HG03457 (cell line): ENCODE measurements around the gene ZNF638.
"Not testable (repeated sequence)": the region's sequence is repeated elsewhere in the genome, so short reads cannot be mapped to it uniquely, and the experiment has no call there.

Source experiments
- ATAC-seq: cut with Tn5 transposase; IDR thresholded peaks from one replicate; pipeline ENCODE4 v1.9.1; 2021; ENCODE audit warnings: moderate number of reproducible peaks; ENCODE audit not compliant: unreplicated experiment

The ZNF638 gene

DNA sequence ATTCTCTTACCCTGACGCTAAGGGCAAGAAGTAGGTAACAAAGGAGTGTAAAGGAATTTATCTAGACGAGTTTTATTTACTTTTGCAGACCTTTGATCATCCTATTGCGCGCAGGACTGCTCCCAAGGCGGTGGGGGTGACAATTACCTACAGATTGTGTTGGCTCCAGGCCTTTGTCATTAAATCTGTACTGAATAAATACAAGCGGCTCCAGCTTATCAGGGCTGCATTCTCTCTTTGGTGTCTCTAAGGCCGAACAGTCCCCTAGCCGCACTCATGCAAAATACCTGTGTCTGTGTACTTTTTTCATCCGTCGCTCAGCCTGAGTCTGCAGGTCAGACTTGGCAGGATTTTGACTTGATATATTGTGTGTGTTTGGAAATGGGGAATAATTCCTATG, 63.9 kb downstream of the ZNF638 start:
- ATAC-seq, result no peak

DNA sequence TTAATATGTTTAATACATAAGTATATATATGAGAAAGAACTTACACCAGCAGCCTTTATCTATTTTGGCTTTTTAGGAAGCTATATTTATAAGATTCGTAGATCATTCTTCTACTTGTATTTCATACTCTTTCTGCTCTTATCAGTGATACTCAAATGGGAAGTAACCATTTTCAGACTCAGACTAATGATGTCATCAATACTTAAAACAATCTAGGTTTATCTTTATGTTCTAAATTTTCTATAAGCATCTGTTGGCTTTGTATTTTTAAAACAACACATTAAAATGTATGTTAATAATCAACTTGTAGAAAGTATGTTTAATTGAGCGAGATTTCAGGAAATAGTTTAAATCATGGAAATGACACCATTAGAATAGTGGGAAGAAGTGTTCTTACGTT, 70.8 kb downstream of the ZNF638 start:
- no peak for ATAC-seq

DNA sequence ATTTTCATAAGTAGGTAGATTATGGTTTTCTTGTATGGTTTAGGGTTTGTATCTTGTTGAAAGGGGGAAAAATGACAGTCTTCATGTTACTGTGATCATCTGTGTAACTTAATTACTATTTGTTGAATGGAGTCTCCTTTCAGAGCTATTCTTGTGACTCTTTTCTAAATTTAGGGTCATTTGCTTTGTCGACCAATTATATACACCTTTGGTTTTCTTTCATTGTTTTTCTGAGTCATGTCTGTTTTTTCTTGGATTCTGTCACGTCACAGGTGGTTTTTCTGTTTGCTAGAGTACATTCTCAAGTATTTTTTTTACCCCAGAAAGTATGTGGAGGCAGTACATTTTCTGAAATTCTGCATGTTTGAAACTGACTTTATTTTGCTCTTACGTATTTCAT, 78.0 kb downstream of the ZNF638 start:
- ATAC-seq, result no peak

DNA sequence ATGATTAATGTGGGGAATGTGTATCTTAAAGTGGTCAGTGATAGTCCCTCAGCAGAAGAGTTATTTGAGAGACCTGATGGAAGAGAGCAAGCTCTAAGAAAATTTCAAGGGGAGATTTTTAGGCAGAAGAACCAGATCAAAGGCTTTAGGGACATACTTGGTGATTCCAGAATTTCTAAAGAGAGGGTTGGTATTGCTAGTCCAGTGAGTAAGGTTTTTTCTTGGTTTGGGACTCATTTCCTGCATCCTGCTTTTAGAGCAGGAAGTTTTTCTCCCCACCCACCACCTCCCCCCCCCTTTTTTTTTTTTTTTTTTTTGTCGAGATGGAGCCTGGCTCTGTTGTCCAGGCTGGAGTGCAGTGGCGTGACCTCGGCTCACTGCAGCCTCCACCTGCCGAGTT, 79.1 kb downstream of the ZNF638 start:
- ATAC-seq, result no peak

DNA sequence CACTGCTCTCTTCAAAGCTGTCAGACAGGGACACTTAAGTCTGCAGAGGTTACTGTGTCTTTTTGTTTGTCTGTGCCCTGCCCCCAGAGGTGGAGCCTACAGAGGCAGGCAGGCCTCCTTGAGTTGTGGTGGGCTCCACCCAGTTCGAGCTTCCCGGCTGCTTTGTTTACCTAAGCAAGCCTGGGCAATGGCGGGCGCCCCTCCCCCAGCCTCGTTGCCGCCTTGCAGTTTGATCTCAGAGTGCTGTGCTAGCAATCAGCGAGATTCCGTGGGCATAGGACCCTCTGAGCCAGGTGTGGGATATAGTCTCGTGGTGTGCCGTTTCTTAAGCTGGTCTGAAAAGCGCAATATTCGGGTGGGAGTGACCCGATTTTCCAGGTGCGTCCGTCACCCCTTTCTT, 85.3 kb downstream of the ZNF638 start:
- ATAC-seq, result not testable (repeated sequence)

DNA sequence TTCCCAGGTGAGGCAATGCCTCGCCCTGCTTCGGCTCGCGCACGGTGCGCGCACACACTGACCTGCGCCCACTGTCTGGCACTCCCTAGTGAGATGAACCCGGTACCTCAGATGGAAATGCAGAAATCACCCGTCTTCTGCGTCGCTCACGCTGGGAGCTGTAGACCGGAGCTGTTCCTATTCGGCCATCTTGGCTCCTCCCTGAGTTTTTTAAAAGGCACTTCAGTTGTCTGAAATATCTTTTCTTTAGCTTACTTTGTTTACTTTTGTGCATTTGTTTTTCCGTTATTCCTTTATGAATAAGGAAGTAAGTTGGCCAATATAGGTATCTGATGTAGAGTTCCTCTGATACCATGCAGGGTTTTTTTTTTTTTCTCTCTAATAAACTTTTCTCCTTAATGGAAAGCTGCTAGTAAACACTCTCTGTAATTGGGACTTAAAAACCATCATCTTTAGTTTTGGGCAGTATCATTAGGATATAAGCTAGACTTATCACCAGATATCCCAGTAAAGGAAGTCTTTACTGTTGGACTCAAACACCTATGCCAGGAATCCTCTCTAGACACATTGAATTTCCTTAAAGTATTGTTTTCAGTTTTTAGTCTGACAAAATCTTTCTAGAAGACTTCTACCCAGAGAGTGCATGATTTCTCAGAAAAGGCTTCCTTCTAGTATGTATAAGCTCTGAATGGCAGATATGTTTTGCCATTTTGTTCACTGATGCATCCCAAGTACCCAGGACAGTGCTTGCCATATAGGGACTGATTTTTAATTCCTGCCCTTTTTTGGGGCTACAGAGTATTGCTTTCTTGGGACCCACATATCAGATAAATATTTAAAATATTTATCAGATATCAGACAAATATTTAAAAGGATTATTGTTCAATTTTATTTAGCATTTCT, 86.0 kb downstream of the ZNF638 start:
- no peak for ATAC-seq

DNA sequence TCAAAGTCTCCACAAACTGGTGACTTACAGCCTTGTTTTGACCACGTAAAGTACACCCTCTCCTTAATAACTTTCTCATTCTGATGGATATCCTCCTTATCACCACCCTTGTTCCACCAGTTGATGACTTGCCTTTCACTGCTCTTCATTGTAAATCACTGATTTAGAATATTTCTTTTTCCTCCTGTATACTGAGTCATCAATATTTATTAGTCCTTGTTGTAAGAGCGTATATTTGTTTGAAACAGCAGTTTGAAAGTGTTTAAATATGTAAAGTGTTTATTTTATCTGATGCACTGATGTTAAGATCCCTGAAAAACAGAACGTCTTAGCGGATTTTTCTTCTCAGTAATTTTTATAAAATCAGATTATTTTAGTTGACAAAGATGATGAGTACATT, 87.6 kb downstream of the ZNF638 start:
- no peak for ATAC-seq

DNA sequence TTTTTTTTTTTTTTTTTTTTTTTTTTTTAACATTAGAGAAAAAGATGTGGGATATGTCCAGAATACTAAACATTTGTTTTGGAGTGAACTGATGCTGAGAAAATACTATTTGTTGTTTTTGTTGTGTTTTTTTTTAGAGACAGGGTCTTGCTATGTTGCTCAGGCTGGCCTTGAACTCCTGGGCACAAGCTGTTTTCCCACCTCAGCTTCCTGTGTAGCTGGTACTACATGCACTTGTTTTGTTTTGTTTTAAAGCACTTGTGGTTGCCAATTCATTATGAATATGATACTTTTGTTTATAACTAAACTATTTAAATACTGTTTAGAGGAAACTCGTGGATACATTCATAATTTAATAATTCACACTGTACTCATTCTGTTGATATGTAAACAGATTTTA, 88.4 kb downstream of the ZNF638 start:
- ATAC-seq, result no peak

DNA sequence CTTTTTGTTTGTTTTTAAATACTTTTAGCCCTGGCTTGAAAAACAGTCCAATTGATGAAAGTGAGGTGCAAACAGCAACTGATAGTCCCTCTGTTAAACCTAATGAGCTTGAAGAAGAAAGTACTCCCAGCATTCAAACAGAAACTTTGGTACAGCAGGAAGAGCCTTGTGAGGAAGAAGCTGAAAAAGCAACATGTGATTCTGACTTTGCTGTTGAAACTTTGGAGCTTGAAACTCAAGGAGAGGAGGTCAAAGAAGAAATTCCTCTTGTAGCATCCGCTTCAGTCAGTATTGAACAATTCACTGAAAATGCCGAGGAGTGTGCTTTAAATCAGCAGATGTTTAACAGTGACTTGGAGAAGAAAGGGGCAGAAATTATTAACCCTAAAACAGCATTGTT, 91.2 kb downstream of the ZNF638 start:
- ATAC-seq, result no peak

DNA sequence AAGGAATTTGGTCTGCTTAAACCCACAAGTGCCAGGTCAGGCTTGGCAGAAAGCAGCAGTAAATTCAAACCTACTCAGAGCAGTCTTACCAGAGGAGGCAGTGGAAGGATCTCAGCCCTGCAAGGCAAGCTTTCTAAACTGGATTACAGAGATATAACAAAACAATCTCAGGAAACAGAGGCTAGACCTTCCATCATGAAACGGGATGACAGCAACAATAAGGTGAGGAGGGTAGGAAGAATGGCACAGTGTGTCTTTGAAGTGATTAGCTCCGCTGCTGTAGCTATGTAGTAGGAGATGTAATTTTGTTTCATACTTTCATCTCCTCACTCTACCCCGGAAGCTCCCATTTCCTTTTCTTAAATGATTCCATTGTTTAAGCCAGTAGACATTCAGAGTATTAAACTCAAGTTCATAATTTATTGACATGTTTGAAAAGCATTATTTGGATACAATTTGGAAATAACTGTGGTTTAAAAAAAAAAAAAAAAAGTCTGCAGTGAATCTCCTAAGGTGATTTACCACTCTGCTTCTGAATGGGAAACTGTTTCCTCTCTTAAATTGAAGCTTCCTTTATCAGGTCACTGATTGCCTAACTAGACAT, 92.3 kb downstream of the ZNF638 start:
- ATAC-seq, result no peak

DNA sequence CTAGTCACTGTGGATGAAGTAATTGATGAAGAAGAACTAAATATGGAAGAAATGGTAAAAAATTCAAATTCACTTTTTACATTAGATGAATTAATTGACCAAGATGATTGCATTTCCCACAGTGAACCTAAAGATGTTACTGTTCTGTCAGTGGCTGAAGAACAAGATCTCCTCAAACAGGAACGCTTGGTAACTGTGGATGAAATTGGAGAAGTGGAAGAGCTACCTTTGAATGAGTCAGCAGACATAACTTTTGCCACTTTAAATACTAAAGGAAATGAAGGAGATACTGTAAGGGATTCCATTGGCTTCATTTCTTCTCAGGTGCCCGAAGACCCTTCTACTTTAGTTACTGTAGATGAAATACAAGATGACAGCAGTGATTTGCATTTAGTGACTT, 95.1 kb downstream of the ZNF638 start:
- no peak for ATAC-seq

DNA sequence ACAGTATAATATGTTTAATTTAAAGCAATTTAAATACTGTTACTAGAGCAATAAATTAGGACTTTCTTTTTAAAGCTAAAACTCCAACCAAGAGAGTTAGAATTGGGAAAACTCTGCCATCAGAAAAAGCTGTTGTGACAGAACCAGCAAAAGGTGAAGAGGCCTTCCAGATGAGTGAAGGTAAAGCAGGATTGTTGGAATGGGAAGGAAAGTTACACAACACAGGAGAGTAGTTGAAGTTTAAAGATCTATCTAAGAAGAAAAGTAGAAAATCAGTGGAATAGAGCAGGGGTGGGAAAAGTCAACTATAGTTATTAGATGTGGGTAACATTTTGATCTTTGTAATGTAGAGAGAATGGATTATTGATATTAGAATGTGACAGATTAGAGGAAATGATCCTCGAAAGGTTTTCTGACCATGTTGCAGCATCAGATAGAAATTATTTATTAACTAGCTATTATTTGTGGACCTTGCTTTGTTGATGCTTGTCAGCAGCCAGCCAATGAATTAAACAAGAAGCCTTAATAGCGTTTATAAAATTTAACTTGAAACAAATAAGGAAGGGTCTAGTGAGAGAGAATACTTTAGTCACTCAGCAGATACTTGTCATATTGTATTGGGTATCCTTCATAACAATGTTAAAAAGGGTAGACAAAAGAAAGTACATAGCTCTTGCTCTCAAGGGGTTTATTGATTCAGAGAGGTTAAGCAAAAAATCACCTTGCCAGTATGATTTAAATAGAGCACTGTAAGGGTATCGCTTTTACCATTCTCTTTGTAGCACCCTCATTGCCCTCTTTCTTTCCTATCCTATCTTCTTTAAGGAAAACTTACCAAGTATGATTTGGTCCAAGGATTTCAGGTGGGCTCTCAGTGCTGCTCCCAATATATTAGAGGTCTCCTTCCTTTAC, 97.1 kb downstream of the ZNF638 start:
- ATAC-seq, result no peak

DNA sequence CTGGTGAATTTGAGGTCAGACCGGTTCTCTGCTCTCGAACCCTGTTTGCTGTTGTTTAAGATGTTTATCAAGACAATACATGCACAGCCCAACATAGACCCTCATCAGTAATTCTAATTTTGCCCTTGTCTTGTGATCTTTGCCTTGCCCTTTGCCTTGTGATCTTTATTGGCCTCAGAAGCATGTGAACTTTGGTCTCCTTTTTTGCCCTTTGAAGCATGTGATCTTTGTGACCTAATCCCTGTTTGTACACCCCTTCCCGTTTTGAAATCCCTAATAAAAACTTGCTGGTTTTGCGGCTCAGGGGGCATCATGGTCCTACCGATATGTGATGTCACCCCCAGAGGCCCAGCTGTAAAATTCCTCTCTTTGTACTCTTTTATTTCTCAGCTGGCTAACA, 113.6 kb downstream of the ZNF638 start:
- ATAC-seq, result not testable (repeated sequence)

DNA sequence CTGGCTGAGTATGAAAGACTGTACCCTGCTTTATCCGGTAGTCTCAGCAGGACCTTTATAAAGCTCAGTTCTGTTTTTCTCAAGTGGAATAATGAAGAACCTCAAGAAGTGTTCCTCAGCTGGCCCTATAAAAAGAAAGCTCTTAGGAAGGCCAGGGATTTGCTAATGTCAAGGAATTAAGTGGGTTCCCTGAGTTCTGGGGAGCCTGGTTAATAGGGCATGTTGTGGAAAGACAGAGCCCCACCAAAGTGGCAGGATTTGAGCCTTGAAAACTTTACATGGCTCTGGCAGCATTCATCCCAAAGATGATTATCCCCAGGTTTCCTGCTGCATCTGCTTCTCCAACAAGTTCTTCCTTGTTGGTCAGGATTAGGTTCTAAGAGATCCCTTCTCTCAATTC, 114.9 kb downstream of the ZNF638 start:
- ATAC-seq, result no peak

DNA sequence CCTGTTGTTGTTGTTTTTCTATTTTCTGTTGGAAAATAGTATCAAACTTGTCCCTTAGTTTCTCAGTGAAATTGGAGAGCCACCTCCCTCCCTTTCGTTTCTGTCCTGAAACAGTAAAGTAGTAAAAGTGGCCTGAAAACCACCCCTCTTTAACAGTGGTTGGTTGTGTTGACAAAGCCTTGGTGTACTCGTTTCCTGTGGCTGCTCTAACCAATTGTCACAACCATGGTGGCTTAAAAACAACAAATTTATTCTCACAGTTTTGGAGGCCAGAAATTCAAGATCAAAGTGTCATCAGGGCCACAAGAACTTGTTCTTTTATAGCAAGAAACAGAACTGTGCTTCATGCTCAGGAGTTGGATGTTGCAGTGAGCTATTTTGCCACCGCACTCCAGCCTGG, 117.8 kb downstream of the ZNF638 start:
- no peak for ATAC-seq

DNA sequence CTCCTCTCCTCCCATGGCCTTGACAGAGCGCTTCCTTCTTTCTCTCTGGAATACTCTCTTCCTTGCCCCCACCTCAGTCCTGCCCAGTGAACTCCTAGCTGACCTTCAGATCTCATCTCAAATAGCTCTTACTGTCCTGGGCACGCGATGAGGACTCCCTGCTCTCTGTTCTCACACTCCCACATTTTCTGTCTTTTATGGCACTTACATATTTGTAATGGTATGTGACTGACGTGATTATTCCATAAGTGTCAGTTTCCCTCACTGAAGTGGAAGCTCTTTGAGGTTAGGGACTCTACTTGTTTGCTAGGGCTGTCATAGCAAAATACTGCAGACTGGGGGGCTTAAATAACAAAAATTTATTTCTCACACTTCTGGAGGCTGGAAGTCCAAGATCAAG, 120.1 kb downstream of the ZNF638 start:
- ATAC-seq, result no peak

DNA sequence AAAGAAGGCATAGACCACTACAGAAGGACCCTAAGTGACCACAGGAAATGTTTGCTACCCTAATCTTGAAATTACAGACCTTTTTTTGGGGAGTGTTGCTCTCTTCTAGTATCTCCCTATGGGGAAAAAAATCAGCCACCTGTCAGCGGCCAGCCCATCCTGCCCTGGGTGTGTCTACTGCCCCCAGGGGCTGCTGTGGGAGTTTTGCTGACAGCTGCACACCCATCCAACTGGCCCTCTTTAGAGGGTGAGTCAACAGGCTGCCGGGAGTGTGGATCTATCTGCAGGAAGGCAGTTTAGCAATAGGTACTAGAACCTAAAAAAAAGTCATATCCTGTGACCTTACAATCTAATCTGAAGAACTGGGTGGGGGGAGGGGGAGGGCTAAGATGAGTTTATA, 121.0 kb downstream of the ZNF638 start:
- ATAC-seq, result no peak

DNA sequence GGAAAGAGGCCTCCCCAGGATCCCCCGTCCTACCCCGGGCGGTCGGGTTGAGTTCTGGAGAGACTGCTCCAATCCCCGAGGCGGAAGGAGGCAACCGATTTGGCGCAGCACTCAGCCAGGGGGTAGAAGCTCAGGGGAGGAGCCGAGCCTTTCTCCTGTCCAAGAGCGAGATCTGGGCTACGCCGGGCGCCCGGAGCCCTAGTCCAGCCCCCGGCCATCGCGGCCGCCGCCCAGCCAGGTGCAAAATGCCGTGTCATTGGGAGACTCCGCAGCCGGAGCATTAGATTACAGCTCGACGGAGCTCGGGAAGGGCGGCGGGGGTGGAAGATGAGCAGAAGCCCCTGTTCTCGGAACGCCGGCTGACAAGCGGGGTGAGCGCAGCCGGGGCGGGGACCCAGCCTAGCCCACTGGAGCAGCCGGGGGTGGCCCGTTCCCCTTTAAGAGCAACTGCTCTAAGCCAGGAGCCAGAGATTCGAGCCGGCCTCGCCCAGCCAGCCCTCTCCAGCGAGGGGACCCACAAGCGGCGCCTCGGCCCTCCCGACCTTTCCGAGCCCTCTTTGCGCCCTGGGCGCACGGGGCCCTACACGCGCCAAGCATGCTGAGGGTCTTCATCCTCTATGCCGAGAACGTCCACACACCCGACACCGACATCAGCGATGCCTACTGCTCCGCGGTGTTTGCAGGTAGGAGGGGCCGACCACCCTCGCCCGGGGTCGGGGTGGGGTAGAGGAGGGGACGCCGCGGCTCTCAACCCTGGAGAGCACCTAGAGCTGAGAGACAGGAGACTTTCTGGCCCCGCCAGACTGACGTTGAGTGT, 122.0 kb downstream of the ZNF638 start, which contains the start of gene DYSF:
Gene DYSF, plus strand, starts transcription at position 158 of the 817 bp plus-strand sequence.
- ATAC-seq, result no peak

DNA sequence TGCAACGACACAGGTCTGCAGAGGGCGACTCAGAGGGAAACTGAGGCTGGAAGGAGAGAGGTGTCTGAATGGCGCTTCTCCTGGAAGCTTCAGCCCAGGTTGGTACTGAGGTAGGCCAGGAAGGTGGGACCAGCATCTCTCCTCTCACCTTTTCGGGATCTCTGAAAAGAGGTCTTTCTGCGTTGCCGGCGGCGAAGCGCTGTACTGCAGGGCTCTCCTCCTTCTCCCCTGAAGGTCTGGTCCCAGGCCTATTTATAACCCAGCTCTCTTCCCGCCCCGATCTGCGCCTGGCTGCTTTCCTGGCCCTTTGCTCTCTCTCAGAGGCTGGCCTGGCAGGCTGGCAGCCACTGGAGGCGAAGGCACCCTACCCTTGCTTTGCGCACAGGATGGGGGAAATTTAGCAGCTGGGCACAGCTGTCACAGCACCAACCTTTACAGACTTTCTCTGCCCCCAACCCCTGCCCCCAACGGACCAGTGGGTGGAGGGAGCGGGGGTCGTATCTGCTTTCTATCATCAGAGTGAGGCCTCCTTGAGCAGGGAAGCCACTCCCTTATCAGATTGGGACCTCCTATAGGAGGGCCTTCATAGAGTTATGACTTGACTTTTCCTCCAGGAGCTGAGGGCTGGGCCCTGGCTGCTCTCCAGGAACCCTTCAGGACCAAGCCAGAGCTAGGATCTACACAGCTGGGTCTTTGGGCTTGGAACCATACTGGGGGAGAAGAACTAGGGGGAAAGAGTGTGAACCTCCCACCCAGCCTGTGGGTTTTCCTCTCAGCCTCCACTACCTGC, 122.8 kb downstream of the ZNF638 start:
- no peak for ATAC-seq
